Measurements from ENCODE around the gene AKR1C4.
"Not testable (repeated sequence)": the region's sequence is repeated elsewhere in the genome, so short reads cannot be mapped to it uniquely, and the experiment has no call there.

AKR1C4 gene

GRCh38 chr10:5196702-5197113, at the start of gene AKR1C4:
TSS of gene AKR1C4 (plus strand) at chr10:5196837. CDS start at chr10:5196868, 31 bp downstream.
- DNase-seq (ENCODE audit: low spot score): no peak

- no peak for DNase-seq (ENCODE audit: low spot score)
These were observed 49.8 kb upstream of the AKR1C4 start for GRCh38 chr10:5146920-5147254.

GRCh38 chr10:5147255-5147980, 49.2 kb upstream of the AKR1C4 start:
- no peak for DNase-seq (ENCODE audit: low spot score)

GRCh38 chr10:5147981-5148677, 48.5 kb upstream of the AKR1C4 start:
- no peak for DNase-seq (ENCODE audit: low spot score)

GRCh38 chr10:5148678-5149032, 48.0 kb upstream of the AKR1C4 start:
- DNase-seq (ENCODE audit: low spot score): no peak

- DNase-seq (ENCODE audit: low spot score): no peak
These were observed 45.6 kb upstream of the AKR1C4 start for GRCh38 chr10:5151076-5151475.

- no peak for DNase-seq (ENCODE audit: low spot score)
These were observed 40.7 kb upstream of the AKR1C4 start for GRCh38 chr10:5155951-5156350.

GRCh38 chr10:5157501-5157900, 39.1 kb upstream of the AKR1C4 start:
- DNase-seq (ENCODE audit: low spot score): no peak

GRCh38 chr10:5159126-5159525, 37.5 kb upstream of the AKR1C4 start:
- DNase-seq (ENCODE audit: low spot score): no peak

GRCh38 chr10:5163487-5163886, 33.1 kb upstream of the AKR1C4 start:
- DNase-seq (ENCODE audit: low spot score): no peak

GRCh38 chr10:5165738-5166137, 30.9 kb upstream of the AKR1C4 start:
- no peak for DNase-seq (ENCODE audit: low spot score)

GRCh38 chr10:5168897-5169420, 27.7 kb upstream of the AKR1C4 start:
- DNase-seq (ENCODE audit: low spot score): no peak

GRCh38 chr10:5175581-5175980, 21.1 kb upstream of the AKR1C4 start:
- DNase-seq (ENCODE audit: low spot score): not testable (repeated sequence)

- not testable (repeated sequence) for DNase-seq (ENCODE audit: low spot score)
These were observed 16.1 kb upstream of the AKR1C4 start for GRCh38 chr10:5180503-5180902.

- DNase-seq (ENCODE audit: low spot score): no peak
These were observed 12.7 kb upstream of the AKR1C4 start for GRCh38 chr10:5183923-5184322.

GRCh38 chr10:5184987-5185775, 11.5 kb upstream of the AKR1C4 start, which contains the start of gene AKR1C8:
TSS of gene AKR1C8 (minus strand) at chr10:5185150. CDS start at chr10:5185104, 46 bp downstream.
- DNase-seq (ENCODE audit: low spot score): no peak

GRCh38 chr10:5187867-5188266, 8.8 kb upstream of the AKR1C4 start:
- DNase-seq (ENCODE audit: low spot score): no peak

GRCh38 chr10:5188358-5188757, 8.3 kb upstream of the AKR1C4 start:
- no peak for DNase-seq (ENCODE audit: low spot score)

- no peak for DNase-seq (ENCODE audit: low spot score)
These were observed 2.2 kb upstream of the AKR1C4 start for GRCh38 chr10:5194431-5194830.

GRCh38 chr10:5195727-5196374, 786 bp upstream of the AKR1C4 start:
- DNase-seq (ENCODE audit: low spot score): no peak

GRCh38 chr10:5198386-5198785, 1.7 kb downstream of the AKR1C4 start:
- DNase-seq (ENCODE audit: low spot score): no peak

- no peak for DNase-seq (ENCODE audit: low spot score)
These were observed 2.8 kb downstream of the AKR1C4 start for GRCh38 chr10:5199398-5199797.
